K562 (cell line): ENCODE measurements around the gene CPEB1. TPM values are rescaled to one million over a fixed set of nuclear protein-coding genes. Genes with fewer than 3 reads are reported as not detected.
A peak's percentile ranks its signal among the peaks of the same experiment; 100 is the strongest.

Experiments used
- ATF7 ChIP-seq: fragments of 450-650 bp; IDR thresholded peaks from 2 replicates; pipeline ENCODE4 v1.7.1; 2014; ENCODE audit warnings: mild to moderate bottlenecking, moderate library complexity
- COPS2 ChIP-seq: fragments of 450-650 bp; conservative IDR thresholded peaks from 2 replicates; pipeline ENCODE4 v1.6.1; 2016; ENCODE audit warnings: mild to moderate bottlenecking, moderate library complexity
- DPF2 ChIP-seq: fragments of 450-650 bp; IDR thresholded peaks from 2 replicates; pipeline ENCODE4 v1.6.1; 2016
- EZH2 ChIP-seq: IDR thresholded peaks from 2 replicates; pipeline ENCODE4 v1.6.1; 2012; ENCODE audit warnings: low read depth, mild to moderate bottlenecking, inconsistent platforms, low read length, borderline replicate concordance
- HDAC3 ChIP-seq: fragments of 450-650 bp; IDR thresholded peaks from 2 replicates; pipeline ENCODE4 v1.6.1; 2018; ENCODE audit warnings: borderline replicate concordance, mild to moderate bottlenecking, moderate library complexity; ENCODE audit not compliant: partially characterized antibody
- HDAC8 ChIP-seq: fragments of 450-650 bp; IDR thresholded peaks from 2 replicates; pipeline ENCODE4 v1.6.1; 2016; ENCODE audit warnings: mild to moderate bottlenecking, missing genetic modification characterization, moderate library complexity, missing compliant biosample characterization
- KAT7 ChIP-seq: sonication (generic); formaldehyde crosslinking; IDR thresholded peaks from 2 replicates; pipeline ENCODE4 v1.8.0; 2022; ENCODE audit warnings: missing genetic modification reagents, mild to moderate bottlenecking, borderline replicate concordance
- MCM2 ChIP-seq: fragments of 450-650 bp; IDR thresholded peaks from 2 replicates; pipeline ENCODE4 v1.6.1; 2017; ENCODE audit warnings: low read depth, mild to moderate bottlenecking
- SIN3B ChIP-seq: fragments of 450-650 bp; IDR thresholded peaks from 2 replicates; pipeline ENCODE4 v1.6.1; 2017; ENCODE audit warnings: low read depth, mild to moderate bottlenecking, moderate library complexity
- TAL1 ChIP-seq: fragments of 450-650 bp; IDR thresholded peaks from 2 replicates; pipeline ENCODE4 v1.6.1; 2016; ENCODE audit warnings: mild to moderate bottlenecking
- XRCC5 ChIP-seq: fragments of 200-400 bp; formaldehyde crosslinking; IDR thresholded peaks from 2 replicates; pipeline ENCODE4 v1.6.1; 2017; ENCODE audit warnings: low read depth, mild to moderate bottlenecking, low read length
- ZBTB7A ChIP-seq: IDR thresholded peaks from 2 replicates; pipeline ENCODE4 v1.6.1; 2011; ENCODE audit warnings: low read depth, mild to moderate bottlenecking, low read length, moderate library complexity, borderline replicate concordance; ENCODE audit not compliant: control insufficient read depth
- ZNF282 ChIP-seq: sonication (generic); formaldehyde crosslinking; IDR thresholded peaks from 2 replicates; pipeline ENCODE4 v1.8.1; 2023; ENCODE audit warnings: missing genetic modification reagents
- ZNF507 ChIP-seq: conservative IDR thresholded peaks from 2 replicates; pipeline ENCODE4 v1.6.1; 2017; ENCODE audit warnings: missing genetic modification characterization, missing compliant biosample characterization
- polyA plus RNA-seq, 8 experiments: library from polyadenylated mRNA; depleted of rRNA in 4 of 8; stranded (reverse) in 5 of 8; unstranded in 3 of 8; fragments of >200 nt; fragmentation: Nextera tagmentation in 2 of 8; fragmentation: Illumina TruSeq in 1 of 8; extraction: Ambion mirVana in 2 of 8; extraction: Trizol in 1 of 8; gene quantifications; 2 replicates each; pipeline versions ENCODE4 v1.2.1 to v1.2.3, GENCODE V29; 2011 to 2014; ENCODE audit warnings: inconsistent platforms in 1 of 8, missing spikeins in 1 of 8
- total RNA-seq, 7 experiments: library from RNA; depleted of rRNA in 6 of 7; stranded (reverse); fragments of >200 nt in 6 of 7; fragmentation: Illumina TruSeq in 2 of 7; extraction: Trizol in 2 of 7; gene quantifications; 2 replicates each; pipeline versions ENCODE4 v1.2.1 to v1.2.3, GENCODE V29; 2011 to 2021; ENCODE audit warnings: low replicate concordance in 1 of 7
- TF ChIP-seq, protein P1 (sequence below): fragments of 250-450 bp; sonication (Bioruptor Pico); IDR thresholded peaks from 2 replicates; pipeline ENCODE4 v1.5.0; 2021
- TF ChIP-seq, protein P2 (sequence below): fragments of 450-650 bp; formaldehyde crosslinking; IDR thresholded peaks from 2 replicates; pipeline ENCODE4 v1.4.0; 2020; ENCODE audit warnings: mild to moderate bottlenecking, moderate library complexity
- TF ChIP-seq, protein P3 (sequence below), 3 experiments: IDR thresholded peaks in 2 of 3; conservative IDR thresholded peaks in 1 of 3; 2 replicates each; pipeline ENCODE4 v1.5.1; 2011 to 2012; ENCODE audit warnings: low read length in 3 of 3, mild to moderate bottlenecking in 3 of 3, control low read depth in 2 of 3, improper control_type of control experiment in 1 of 3, inconsistent platforms in 1 of 3, low read depth in 1 of 3, mixed read lengths in 1 of 3, moderate library complexity in 1 of 3; ENCODE audit not compliant: insufficient read depth in 2 of 3
- TF ChIP-seq, protein P4 (sequence below): fragments of 250-450 bp; sonication (Bioruptor Pico); IDR thresholded peaks from 2 replicates; pipeline ENCODE4 v1.8.0; 2021; ENCODE audit warnings: borderline replicate concordance, mild to moderate bottlenecking, moderate library complexity; ENCODE audit not compliant: poor library complexity, severe bottlenecking
- TF ChIP-seq, protein P5 (sequence below): fragments of 450-650 bp; formaldehyde crosslinking; IDR thresholded peaks from 2 replicates; pipeline ENCODE4 v1.4.0; 2022; ENCODE audit warnings: mild to moderate bottlenecking, moderate library complexity
- TF ChIP-seq, protein P6 (sequence below): fragments of 250-450 bp; sonication (Bioruptor Pico); IDR thresholded peaks from 2 replicates; pipeline ENCODE4 v1.4.0; 2020; ENCODE audit warnings: borderline replicate concordance

CPEB1 gene
- total and polyA plus RNA-seq, 9 of the 15 experiments (the other 6 are each of a cell fraction or from before 2014, with no cell fraction given), result 2.2 to 13.4 (median 9.7) TPM

DNA sequence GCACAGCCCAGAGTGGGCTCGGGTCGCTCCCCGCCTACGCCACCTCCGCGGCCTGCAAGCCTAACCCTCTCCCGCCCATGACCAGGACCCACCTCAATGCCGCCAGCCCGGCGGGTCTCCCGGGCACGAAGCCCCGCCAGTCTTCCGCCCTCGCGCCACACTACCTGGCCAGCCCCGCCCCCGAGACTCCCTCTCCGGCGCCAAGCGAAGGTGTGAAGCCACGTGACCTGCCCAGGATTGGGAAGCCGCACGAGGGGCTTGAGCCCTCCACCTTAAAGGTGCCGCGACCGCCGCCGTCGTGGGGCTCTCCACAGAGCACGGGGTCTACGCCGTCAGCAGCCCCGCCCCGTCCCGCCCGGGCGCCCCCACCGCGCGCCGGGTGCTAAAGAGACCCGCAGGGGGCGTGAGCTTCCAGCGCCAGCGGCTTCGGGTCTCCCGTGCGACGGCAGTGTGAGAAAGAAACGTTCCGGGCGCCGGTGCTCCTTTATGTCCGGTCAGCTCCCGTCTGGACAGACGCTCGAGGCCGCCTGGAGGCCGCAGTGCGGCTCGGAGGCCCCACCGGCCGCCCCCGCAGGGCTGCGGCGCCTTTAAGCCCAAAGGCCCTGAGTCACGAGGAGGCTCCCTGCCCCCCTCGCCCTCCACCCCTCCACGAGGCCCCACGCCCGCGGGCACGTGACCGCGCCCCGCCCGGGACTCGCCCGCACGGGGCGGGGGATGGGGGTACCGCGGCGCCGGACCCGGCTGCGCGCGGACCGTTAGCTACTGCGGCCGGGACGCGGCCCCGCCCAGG is at the start of gene CPEB1 (continued):
- TF ChIP-seq, protein P1, sequence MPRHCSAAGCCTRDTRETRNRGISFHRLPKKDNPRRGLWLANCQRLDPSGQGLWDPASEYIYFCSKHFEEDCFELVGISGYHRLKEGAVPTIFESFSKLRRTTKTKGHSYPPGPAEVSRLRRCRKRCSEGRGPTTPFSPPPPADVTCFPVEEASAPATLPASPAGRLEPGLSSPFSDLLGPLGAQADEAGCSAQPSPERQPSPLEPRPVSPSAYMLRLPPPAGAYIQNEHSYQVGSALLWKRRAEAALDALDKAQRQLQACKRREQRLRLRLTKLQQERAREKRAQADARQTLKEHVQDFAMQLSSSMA (CRISPR knock-in tag), result no peak
- TF ChIP-seq, protein P2, sequence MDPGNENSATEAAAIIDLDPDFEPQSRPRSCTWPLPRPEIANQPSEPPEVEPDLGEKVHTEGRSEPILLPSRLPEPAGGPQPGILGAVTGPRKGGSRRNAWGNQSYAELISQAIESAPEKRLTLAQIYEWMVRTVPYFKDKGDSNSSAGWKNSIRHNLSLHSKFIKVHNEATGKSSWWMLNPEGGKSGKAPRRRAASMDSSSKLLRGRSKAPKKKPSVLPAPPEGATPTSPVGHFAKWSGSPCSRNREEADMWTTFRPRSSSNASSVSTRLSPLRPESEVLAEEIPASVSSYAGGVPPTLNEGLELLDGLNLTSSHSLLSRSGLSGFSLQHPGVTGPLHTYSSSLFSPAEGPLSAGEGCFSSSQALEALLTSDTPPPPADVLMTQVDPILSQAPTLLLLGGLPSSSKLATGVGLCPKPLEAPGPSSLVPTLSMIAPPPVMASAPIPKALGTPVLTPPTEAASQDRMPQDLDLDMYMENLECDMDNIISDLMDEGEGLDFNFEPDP (CRISPR knock-in tag), result peak; percentile 48; the same call in 1 of the 2 replicates
- peak; percentile 16; the same call in 1 of the 2 replicates for TF ChIP-seq DPF2
- TF ChIP-seq ZBTB7A, result peak; percentile 81
- TF ChIP-seq, protein P3, sequence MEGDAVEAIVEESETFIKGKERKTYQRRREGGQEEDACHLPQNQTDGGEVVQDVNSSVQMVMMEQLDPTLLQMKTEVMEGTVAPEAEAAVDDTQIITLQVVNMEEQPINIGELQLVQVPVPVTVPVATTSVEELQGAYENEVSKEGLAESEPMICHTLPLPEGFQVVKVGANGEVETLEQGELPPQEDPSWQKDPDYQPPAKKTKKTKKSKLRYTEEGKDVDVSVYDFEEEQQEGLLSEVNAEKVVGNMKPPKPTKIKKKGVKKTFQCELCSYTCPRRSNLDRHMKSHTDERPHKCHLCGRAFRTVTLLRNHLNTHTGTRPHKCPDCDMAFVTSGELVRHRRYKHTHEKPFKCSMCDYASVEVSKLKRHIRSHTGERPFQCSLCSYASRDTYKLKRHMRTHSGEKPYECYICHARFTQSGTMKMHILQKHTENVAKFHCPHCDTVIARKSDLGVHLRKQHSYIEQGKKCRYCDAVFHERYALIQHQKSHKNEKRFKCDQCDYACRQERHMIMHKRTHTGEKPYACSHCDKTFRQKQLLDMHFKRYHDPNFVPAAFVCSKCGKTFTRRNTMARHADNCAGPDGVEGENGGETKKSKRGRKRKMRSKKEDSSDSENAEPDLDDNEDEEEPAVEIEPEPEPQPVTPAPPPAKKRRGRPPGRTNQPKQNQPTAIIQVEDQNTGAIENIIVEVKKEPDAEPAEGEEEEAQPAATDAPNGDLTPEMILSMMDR (IDR thresholded peaks at IDR 0.05 in 2 of 3, conservative IDR thresholded peaks at IDR 0.05 in 1 of 3; ENCODE audit: insufficient read depth in 2 of 3, low read depth in 1 of 3, low read length in 3 of 3), result peak; percentile 32 to 44 (median 42); a peak in 5 of 6 replicates
- no peak for TF ChIP-seq MCM2
- no peak for TF ChIP-seq COPS2
- no peak for TF ChIP-seq XRCC5
- TF ChIP-seq ZNF507 (tag), result no peak
- peak; percentile 47 for TF ChIP-seq KAT7 (CRISPR knock-in tag)
- peak; percentile 17; the same call in 1 of the 2 replicates for TF ChIP-seq SIN3B
- no peak for TF ChIP-seq ZNF282 (CRISPR knock-in tag)
- TF ChIP-seq HDAC8, result 0 out of 2 replicates have a peak, but pooled peaks have one; percentile 16
- TF ChIP-seq, protein P4, sequence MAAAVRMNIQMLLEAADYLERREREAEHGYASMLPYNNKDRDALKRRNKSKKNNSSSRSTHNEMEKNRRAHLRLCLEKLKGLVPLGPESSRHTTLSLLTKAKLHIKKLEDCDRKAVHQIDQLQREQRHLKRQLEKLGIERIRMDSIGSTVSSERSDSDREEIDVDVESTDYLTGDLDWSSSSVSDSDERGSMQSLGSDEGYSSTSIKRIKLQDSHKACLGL (CRISPR knock-in tag), result peak; percentile 17
- no peak for TF ChIP-seq TAL1
- no peak for TF ChIP-seq HDAC3
- TF ChIP-seq, protein P5, sequence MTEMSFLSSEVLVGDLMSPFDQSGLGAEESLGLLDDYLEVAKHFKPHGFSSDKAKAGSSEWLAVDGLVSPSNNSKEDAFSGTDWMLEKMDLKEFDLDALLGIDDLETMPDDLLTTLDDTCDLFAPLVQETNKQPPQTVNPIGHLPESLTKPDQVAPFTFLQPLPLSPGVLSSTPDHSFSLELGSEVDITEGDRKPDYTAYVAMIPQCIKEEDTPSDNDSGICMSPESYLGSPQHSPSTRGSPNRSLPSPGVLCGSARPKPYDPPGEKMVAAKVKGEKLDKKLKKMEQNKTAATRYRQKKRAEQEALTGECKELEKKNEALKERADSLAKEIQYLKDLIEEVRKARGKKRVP (CRISPR knock-in tag), result 0 out of 2 replicates have a peak, but pooled peaks have one; percentile 36
- TF ChIP-seq, protein P6, sequence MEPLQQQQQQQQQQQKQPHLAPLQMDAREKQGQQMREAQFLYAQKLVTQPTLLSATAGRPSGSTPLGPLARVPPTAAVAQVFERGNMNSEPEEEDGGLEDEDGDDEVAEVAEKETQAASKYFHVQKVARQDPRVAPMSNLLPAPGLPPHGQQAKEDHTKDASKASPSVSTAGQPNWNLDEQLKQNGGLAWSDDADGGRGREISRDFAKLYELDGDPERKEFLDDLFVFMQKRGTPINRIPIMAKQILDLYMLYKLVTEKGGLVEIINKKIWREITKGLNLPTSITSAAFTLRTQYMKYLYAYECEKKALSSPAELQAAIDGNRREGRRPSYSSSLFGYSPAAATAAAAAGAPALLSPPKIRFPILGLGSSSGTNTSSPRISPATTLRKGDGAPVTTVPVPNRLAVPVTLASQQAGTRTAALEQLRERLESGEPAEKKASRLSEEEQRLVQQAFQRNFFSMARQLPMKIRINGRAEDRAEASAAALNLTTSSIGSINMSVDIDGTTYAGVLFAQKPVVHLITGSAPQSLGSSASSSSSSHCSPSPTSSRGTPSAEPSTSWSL (CRISPR knock-in tag), result no peak
- TF ChIP-seq ATF7, result peak; percentile 21; the same call in 1 of the 2 replicates
- no peak for TF ChIP-seq EZH2
